Prostate gland (tissue), 2 donors: ENCODE results near the gene DPP10.

ENCODE experiments used
- POLR2A ChIP-seq: fragments of 450-650 bp; IDR thresholded peaks from one replicate; pipeline ENCODE4 v1.6.1; 2016; ENCODE audit warnings: antibody characterized with exemption, mild to moderate bottlenecking
- POLR2AphosphoS5 ChIP-seq: sonication (generic); formaldehyde crosslinking; IDR thresholded peaks from one replicate; pipeline ENCODE4 v1.6.1; 2017; ENCODE audit warnings: antibody characterized with exemption
- TF ChIP-seq, protein P1 (sequence below), 4 experiments: fragments of 200-600 bp in 2 of 4; fragments of 450-650 bp in 2 of 4; sonication (generic) in 2 of 4; IDR thresholded peaks; 1 replicate in 3 of 4; 2 replicates in 1 of 4; pipeline ENCODE4 v1.5.1; 2016 to 2019; ENCODE audit warnings: antibody characterized with exemption in 4 of 4, mild to moderate bottlenecking in 2 of 4, moderate library complexity in 2 of 4

DNA sequence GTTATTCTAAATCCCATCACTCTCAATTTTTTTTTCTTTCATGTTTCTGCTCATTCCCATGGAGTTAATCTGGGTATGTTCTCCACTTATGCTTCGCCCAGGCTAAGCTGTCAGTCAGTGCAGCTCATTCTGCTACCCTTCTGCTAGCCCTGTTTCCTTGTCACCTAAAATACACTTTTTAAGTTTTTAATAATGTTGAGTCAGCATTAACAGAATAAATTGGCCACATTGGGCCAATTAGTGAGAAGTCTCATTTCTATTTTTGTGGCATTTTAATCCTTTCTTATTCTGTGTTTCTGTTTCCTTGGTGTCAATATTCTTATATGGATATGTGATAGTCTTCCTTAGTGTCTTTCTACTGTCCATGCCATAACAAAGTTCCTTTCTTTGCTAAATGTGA, 1126.2 kb downstream of the DPP10 start:
- TF ChIP-seq POLR2A, result no peak
- TF ChIP-seq, protein P1, sequence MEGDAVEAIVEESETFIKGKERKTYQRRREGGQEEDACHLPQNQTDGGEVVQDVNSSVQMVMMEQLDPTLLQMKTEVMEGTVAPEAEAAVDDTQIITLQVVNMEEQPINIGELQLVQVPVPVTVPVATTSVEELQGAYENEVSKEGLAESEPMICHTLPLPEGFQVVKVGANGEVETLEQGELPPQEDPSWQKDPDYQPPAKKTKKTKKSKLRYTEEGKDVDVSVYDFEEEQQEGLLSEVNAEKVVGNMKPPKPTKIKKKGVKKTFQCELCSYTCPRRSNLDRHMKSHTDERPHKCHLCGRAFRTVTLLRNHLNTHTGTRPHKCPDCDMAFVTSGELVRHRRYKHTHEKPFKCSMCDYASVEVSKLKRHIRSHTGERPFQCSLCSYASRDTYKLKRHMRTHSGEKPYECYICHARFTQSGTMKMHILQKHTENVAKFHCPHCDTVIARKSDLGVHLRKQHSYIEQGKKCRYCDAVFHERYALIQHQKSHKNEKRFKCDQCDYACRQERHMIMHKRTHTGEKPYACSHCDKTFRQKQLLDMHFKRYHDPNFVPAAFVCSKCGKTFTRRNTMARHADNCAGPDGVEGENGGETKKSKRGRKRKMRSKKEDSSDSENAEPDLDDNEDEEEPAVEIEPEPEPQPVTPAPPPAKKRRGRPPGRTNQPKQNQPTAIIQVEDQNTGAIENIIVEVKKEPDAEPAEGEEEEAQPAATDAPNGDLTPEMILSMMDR (IDR thresholded peaks at IDR 0.05), result no peak
- no peak for TF ChIP-seq POLR2AphosphoS5
